IPS-15b (cell line): ENCODE measurements around the gene SLC19A1.
"Not testable (repeated sequence)": the region's sequence is repeated elsewhere in the genome, so short reads cannot be mapped to it uniquely, and the experiment has no call there.

Source experiments
- H3K27me3 ChIP-seq: one replicate; pipeline ENCODE4 v1.6.1; 2013; ENCODE audit warnings: low read length; ENCODE audit not compliant: control insufficient read depth, insufficient read depth
- H3K36me3 ChIP-seq: one replicate; pipeline ENCODE4 v1.6.1; 2013; ENCODE audit warnings: low read length; ENCODE audit not compliant: control insufficient read depth, insufficient read depth
- H3K4me1 ChIP-seq: one replicate; pipeline ENCODE4 v1.6.1; 2013; ENCODE audit warnings: mild to moderate bottlenecking, low read length; ENCODE audit not compliant: control insufficient read depth, insufficient read depth
- H3K4me3 ChIP-seq: one replicate; pipeline ENCODE4 v1.5.1; 2013; ENCODE audit warnings: low read depth, low read length
- H3K9ac ChIP-seq: one replicate; pipeline ENCODE4 v1.6.1; 2013; ENCODE audit warnings: low read depth, mild to moderate bottlenecking, low read length
- H3K9me3 ChIP-seq: one replicate; pipeline ENCODE4 v1.6.1; 2013; ENCODE audit warnings: mild to moderate bottlenecking, low read length; ENCODE audit not compliant: control insufficient read depth, insufficient read depth

SLC19A1 gene

GRCh38 chr21:45506241-45506817 lies 35.9 kb downstream of the SLC19A1 start:
- no peak overlapping the region for H3K4me3 ChIP-seq
- no peak overlapping the region for H3K9ac ChIP-seq
- peaks cover 13% of the 10 kb centered on the region for H3K36me3 ChIP-seq
- no peaks in the 10 kb centered on the region for H3K27me3 ChIP-seq
- H3K9me3 ChIP-seq, result no peaks in the 10 kb centered on the region
- no peaks in the 10 kb centered on the region for H3K4me1 ChIP-seq

GRCh38 chr21:45505416-45506021 lies 36.7 kb downstream of the SLC19A1 start:
- no peaks in the 10 kb centered on the region for H3K9me3 ChIP-seq
- H3K36me3 ChIP-seq, result peaks cover 10% of the 10 kb centered on the region
- H3K4me3 ChIP-seq, result no peak overlapping the region
- no peaks in the 10 kb centered on the region for H3K4me1 ChIP-seq
- no peaks in the 10 kb centered on the region for H3K27me3 ChIP-seq
- no peak overlapping the region for H3K9ac ChIP-seq

DNA sequence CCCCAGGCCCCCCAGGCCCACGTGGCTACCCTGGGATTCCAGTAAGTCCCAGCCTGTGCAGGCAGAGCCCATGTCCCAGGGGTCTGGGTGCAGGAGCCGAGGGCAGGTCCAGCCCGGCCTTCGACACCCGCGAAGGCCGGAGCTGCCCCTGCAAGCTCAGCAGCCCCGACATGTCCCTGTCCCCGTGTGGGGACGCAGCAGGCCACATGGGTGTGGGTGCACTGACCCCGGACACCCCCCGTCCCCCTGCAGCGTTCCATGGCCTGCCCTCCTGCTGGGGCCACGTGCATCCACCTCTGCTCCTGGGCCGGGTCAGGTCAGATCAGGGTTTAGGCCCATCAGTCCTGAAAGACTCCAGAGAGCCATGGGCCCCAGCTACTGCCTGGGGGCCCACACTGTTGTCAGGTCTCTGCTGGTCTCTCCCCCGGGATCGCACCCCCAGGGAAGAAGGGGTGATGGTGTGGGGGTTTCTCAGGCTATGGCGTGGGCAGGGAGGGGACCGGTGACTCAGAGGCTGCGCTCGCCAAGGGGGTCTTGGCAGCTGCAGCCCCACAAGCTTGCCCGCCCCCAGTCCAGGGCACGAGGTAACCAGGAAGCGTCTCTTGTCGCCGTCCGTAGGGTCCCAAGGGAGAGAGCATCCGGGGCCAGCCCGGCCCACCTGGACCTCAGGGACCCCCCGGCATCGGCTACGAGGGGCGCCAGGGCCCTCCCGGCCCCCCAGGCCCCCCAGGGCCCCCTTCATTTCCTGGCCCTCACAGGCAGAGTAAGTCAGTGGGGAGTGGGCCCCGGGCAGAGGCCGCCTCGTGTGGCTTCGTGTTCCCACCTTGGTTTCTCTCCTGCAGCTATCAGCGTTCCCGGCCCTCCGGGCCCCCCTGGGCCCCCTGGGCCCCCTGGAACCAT lies 37.5 kb downstream of the SLC19A1 start:
- Histone ChIP-seq H3K27me3 (no peaks in the 10 kb centered on the region), H3K9ac (no peak overlapping the region), H3K4me1 (no peaks in the 10 kb centered on the region), H3K4me3 (no peak overlapping the region), H3K36me3 (peaks cover 11% of the 10 kb centered on the region), H3K9me3 (no peaks in the 10 kb centered on the region)

DNA sequence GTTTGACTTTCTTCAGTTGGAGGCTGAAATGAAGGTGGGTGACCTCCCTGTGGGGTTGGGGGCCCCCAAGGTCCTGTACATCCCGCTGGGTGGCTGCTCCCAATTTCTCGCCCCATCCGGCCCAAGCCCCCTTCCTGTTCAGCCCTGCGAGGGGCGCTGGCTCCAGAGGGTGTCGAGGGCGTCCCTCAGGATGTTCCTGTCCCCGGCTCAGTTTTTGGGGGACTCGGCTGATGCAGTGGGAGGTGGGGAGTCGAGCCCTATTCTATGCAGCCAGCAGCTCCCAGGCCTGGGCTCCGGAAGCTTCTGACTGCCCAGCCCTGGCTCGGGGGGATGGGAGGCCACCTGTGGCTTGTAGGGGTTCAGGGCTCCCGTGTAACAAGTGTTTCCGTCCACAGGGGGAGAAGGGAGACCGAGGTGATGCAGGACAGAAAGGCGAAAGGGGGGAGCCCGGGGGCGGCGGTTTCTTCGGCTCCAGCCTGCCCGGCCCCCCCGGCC lies 38.2 kb downstream of the SLC19A1 start:
- H3K9ac ChIP-seq, result no peak overlapping the region
- H3K4me3 ChIP-seq, result no peak overlapping the region
- H3K27me3 ChIP-seq, result no peaks in the 10 kb centered on the region
- peaks cover 18% of the 10 kb centered on the region for H3K36me3 ChIP-seq
- no peaks in the 10 kb centered on the region for H3K4me1 ChIP-seq
- H3K9me3 ChIP-seq, result no peaks in the 10 kb centered on the region

GRCh38 chr21:45503226-45503625 lies 39.0 kb downstream of the SLC19A1 start:
- not testable (repeated sequence) for H3K4me1 ChIP-seq, H3K27me3 ChIP-seq, H3K4me3 ChIP-seq, H3K9ac ChIP-seq, H3K9me3 ChIP-seq
- H3K36me3 ChIP-seq, result peaks cover 26% of the 10 kb centered on the region

- Histone ChIP-seq H3K4me3 (no peak overlapping the region), H3K9ac (no peak overlapping the region), H3K36me3 (peaks cover 31% of the 10 kb centered on the region), H3K27me3 (no peaks in the 10 kb centered on the region), H3K4me1 (no peaks in the 10 kb centered on the region), H3K9me3 (no peaks in the 10 kb centered on the region)
Observed at GRCh38 chr21:45502600-45502999, 39.6 kb downstream of the SLC19A1 start.

DNA sequence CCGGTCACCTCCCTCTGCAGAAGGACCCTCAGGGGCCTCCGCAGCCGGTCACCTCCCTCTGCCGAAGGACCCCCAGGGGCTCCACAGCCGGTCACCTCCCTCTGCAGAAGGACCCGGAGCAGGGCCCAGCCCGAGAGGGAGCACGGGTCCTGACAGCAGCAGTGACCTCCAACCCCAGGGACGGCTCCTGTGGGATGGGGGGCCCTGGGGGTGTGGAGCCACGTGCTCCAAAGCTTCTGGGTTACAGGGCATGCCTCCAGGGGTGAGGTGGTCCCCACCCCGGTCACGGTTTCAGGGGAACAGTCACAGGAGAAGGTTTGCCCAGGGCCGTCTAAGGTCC lies 40.3 kb downstream of the SLC19A1 start:
- no peaks in the 10 kb centered on the region for H3K9me3 ChIP-seq
- H3K27me3 ChIP-seq, result no peaks in the 10 kb centered on the region
- peaks cover 37% of the 10 kb centered on the region for H3K36me3 ChIP-seq
- no peak overlapping the region for H3K4me3 ChIP-seq
- no peak overlapping the region for H3K9ac ChIP-seq
- no peaks in the 10 kb centered on the region for H3K4me1 ChIP-seq

GRCh38 chr21:45501081-45502005 lies 40.9 kb downstream of the SLC19A1 start:
- not testable (repeated sequence) for H3K9me3 ChIP-seq, H3K4me1 ChIP-seq, H3K27me3 ChIP-seq, H3K4me3 ChIP-seq, H3K9ac ChIP-seq
- H3K36me3 ChIP-seq, result peaks cover 42% of the 10 kb centered on the region

- Histone ChIP-seq H3K27me3 (no peaks in the 10 kb centered on the region), H3K4me3 (no peak overlapping the region), H3K36me3 (peaks cover 50% of the 10 kb centered on the region), H3K9ac (no peak overlapping the region), H3K9me3 (no peaks in the 10 kb centered on the region), H3K4me1 (no peaks in the 10 kb centered on the region)
Observed at GRCh38 chr21:45499970-45500577, 42.2 kb downstream of the SLC19A1 start.

DNA sequence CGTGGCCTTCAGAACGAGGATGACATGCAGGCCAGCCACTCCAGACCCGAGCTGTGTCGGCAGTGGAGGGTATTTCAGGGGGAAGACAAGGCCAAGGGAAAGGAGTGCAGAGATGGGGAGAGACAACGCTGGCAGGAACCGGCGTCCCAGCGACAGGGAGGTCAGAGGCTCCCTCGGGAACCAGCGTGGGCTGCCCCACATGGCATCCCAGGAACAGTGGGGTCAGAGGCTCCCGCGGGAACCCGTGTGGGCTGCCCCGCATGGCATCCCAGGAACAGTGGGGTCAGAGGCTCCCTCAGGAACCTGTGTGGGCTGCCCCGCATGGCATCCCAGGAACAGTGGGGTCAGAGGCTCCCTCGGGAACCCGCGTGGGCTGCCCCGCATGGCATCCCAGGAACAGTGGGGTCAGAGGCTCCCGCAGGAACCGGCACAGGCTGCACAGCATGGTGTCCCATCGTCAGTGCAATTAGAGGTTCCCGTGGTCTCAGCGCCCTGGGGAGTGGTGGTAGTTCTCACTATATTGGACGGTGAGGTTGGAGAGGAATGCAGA lies 43.0 kb downstream of the SLC19A1 start:
- Histone ChIP-seq H3K9ac (no peak overlapping the region), H3K9me3 (no peaks in the 10 kb centered on the region), H3K27me3 (no peaks in the 10 kb centered on the region), H3K4me1 (no peaks in the 10 kb centered on the region), H3K36me3 (peaks cover 51% of the 10 kb centered on the region), H3K4me3 (no peak overlapping the region)

DNA sequence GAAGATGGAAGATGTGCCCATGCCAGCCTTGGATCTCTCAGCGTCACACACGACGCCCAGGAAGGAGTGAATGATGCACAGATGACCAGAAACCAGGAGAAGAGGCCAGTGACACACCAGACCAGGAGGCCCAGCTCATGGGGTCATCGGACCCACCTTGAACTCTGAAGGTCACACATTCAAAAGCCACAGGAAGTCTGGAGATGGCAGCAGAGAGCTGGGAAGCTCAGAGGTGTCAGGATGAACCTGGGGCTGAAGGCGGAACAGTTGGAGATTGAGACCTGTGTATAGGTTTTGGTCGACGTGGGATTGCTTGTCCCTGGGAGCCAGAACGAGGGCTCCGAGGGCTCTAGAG lies 43.6 kb downstream of the SLC19A1 start:
- no peak overlapping the region for H3K9ac ChIP-seq
- no peaks in the 10 kb centered on the region for H3K4me1 ChIP-seq
- peaks cover 55% of the 10 kb centered on the region for H3K36me3 ChIP-seq
- H3K27me3 ChIP-seq, result no peaks in the 10 kb centered on the region
- no peaks in the 10 kb centered on the region for H3K9me3 ChIP-seq
- no peak overlapping the region for H3K4me3 ChIP-seq
